ENCODE measurements around the gene TBCA. TPM values are rescaled to one million over a fixed set of nuclear protein-coding genes. Genes with fewer than 3 reads are reported as not detected.
"Not testable (repeated sequence)": the region's sequence is repeated elsewhere in the genome, so short reads cannot be mapped to it uniquely, and the experiment has no call there.

Gene TBCA
- total and polyA plus RNA-seq, 2 donors: 98.8 to 188 TPM

DNA sequence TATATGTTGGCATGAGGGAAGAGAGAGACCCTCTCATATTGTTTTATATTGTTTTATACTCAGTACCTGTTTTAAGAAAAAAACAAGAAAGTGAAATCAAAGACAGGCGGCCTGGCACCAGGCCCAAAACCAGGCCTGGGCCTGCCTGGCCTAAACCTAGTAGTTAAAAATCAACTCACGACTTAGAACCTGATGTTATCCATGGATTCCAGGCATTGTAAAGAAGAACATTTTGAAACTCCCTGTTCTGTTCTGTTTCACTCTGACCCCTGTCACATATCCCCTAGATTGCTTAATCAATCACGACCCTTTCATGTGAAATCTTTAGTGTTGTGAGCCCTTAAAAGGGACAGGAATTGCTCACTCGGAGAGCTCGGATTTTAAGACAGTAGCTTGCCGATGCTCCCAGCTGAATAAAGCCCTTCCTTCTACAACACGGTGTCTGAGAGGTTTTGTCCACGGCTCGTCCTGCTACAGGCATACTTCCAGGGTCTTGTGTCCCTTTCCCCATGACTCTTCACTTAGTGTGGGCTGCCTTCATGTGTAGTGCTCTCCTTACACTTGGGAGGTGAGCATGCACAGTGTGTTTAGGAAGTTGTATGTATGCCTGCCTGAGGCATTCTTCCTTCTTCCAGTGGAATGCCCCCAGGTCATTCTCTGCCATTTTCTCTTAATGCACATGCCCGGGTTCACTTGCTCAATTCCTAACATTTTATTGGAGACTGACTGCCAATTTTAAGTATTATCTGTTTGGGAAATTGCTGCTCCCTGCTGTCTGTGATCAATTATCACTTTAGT lies 17.8 kb downstream of the TBCA start:
- no peak for DNase-seq (ENCODE audit: extremely low spot score)
- no peaks in the 10 kb centered on the region for H3K4me1 ChIP-seq (ENCODE audit: insufficient read depth)

DNA sequence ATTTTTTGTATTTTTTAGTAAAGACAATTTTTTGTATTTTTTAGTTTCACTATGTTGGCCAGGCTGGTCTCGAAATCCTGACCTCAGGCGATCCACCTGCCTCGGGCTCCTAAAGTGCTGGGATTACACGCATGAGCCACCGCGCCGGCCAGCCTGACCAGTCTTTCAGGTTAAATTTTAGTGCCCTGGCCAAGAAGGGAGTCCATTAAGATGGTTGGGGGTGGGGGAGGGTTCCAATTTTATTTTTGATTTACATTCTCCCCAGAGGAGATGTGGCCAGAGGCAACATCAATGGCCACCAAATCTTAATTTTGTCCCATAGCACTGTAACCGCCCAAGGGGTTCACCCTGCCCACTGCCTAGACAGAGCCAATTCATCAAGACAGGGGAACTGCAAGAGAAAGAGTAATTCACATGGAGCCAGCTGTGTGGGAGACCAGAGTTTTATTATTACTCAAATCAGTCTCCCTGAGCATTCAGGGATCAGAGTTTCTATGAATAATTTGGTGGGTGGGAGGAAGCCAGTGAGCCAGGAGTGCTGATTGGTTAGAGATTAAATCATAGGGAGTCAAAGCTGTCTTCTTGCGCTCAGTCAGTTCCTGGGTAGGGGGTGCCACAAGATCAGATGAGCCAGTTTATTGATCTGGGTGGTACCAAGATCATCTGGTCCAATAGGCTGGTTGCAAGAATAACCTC lies 24.7 kb downstream of the TBCA start:
- DNase-seq (ENCODE audit: extremely low spot score): no peak
- 93% methylated on average over 9 of the region's 9 CpGs for WGBS

More for the DNA sequence above, 17.8 kb downstream of the TBCA start:
- H3K27ac ChIP-seq (ENCODE audit: low read depth): no peak overlapping the region
- 88% methylated on average over 10 of the region's 10 CpGs for whole genome bisulfite sequencing
- no peak overlapping the region for H3K4me3 ChIP-seq (ENCODE audit: low read depth, low read length)
- peaks cover 2% of the 10 kb centered on the region for H3K36me3 ChIP-seq (ENCODE audit: insufficient read depth)

DNA sequence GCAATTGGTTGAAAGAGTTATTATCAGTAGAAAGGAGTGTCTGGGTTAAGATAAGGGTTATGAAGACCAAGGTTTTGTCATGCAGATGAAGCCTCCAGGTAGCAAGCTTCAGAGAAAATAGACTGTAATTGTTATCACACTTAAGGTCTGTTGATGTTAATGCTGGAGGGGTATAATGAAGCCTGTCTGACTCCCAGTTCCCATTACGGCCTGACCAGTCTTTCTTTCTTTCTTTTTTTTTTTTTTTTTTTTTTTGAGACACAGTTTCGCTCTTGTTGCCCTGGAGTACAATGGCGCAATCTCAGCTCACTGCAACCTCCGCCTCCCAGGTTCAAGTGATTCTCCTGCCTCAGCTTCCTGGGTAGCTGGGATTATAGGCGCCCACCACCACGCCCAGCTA lies 25.2 kb downstream of the TBCA start:
- WGBS: 87% methylated on average over 6 of the region's 6 CpGs
- H3K4me3 ChIP-seq (ENCODE audit: low read depth, low read length); DNase-seq (ENCODE audit: extremely low spot score); H3K27ac ChIP-seq (ENCODE audit: low read depth); H3K36me3 ChIP-seq (ENCODE audit: insufficient read depth); H3K4me1 ChIP-seq (ENCODE audit: insufficient read depth): not testable (repeated sequence)

More for the DNA sequence above, 24.7 kb downstream of the TBCA start:
- Histone ChIP-seq H3K4me1 (ENCODE audit: insufficient read depth) (no peaks in the 10 kb centered on the region), H3K27ac (ENCODE audit: low read depth) (no peak overlapping the region), H3K4me3 (ENCODE audit: low read depth, low read length) (no peak overlapping the region), H3K36me3 (ENCODE audit: insufficient read depth) (no peaks in the 10 kb centered on the region)

DNA sequence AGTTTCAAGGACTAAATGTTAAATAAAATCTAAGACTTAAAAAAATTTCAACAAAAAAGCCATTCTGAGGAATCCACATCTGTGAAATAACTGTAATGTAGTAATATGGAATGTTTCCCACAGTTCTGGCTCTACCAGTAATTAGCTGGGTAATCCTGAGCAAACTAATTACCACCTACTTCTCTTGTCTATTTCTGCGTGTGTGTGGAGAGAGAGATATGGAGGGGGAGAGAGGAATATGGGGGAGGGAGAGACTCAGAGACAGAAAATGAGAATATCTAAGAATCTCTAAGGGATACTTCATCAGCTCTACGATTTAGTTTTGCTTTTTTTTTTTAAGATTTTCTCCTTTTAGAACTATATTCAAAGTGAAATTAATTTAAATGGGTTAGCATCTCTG lies 28.0 kb downstream of the TBCA start:
- Histone ChIP-seq H3K4me1 (ENCODE audit: insufficient read depth) (no peaks in the 10 kb centered on the region), H3K27ac (ENCODE audit: low read depth) (no peak overlapping the region), H3K4me3 (ENCODE audit: low read depth, low read length) (no peak overlapping the region), H3K36me3 (ENCODE audit: insufficient read depth) (no peaks in the 10 kb centered on the region)
- 75% methylated on average over 2 of the region's 2 CpGs for WGBS
- DNase-seq (ENCODE audit: extremely low spot score): no peak

DNA sequence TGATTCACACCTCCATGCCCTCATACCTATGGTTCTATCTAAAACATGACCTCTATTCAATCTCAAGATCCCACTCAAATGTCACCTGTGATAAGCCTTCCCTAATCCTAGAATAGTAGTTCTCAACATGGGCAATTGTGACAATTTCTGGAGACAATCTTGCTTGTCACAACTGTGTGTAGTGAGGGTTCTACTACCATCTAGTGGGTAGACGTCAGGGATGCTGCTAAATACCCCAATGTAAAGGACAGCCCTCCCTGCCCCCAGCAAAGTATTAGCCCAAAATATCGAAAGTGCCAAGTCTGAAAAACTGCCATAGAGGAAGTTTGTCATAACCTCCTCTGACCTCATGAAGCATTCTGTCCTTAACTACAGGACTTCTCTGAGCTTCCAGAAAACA lies 32.0 kb downstream of the TBCA start:
- whole genome bisulfite sequencing: 49% methylated on average over 2 of the region's 2 CpGs
- no peak overlapping the region for H3K4me3 ChIP-seq (ENCODE audit: low read depth, low read length)
- DNase-seq (ENCODE audit: extremely low spot score): no peak
- H3K4me1 ChIP-seq (ENCODE audit: insufficient read depth): no peaks in the 10 kb centered on the region
- no peak overlapping the region for H3K27ac ChIP-seq (ENCODE audit: low read depth)
- H3K36me3 ChIP-seq (ENCODE audit: insufficient read depth): no peaks in the 10 kb centered on the region

DNA sequence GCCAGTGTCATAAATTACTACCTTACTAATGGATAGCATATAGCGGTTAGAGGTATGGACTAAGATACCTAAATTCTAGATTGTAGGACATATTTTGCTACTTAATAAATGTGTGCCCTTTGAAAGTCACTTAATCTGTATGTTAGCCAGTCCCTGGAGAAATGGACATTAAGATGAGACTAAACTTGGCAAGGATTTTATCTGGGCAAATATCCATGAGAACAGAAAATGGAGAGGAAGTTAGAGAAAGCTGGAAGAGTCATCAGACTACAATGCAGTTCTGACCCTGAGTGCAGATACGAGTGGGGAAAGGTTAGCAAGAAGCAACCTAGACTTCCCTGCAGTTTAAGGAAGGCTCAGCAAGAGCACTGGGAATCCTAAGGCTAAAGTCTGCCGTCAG lies 33.0 kb downstream of the TBCA start:
- H3K4me3 ChIP-seq (ENCODE audit: low read depth, low read length): no peak overlapping the region
- WGBS: 78% methylated on average over 3 of the region's 3 CpGs
- no peaks in the 10 kb centered on the region for H3K36me3 ChIP-seq (ENCODE audit: insufficient read depth)
- no peak for DNase-seq (ENCODE audit: extremely low spot score)
- H3K27ac ChIP-seq (ENCODE audit: low read depth): no peak overlapping the region
- H3K4me1 ChIP-seq (ENCODE audit: insufficient read depth): no peaks in the 10 kb centered on the region

DNA sequence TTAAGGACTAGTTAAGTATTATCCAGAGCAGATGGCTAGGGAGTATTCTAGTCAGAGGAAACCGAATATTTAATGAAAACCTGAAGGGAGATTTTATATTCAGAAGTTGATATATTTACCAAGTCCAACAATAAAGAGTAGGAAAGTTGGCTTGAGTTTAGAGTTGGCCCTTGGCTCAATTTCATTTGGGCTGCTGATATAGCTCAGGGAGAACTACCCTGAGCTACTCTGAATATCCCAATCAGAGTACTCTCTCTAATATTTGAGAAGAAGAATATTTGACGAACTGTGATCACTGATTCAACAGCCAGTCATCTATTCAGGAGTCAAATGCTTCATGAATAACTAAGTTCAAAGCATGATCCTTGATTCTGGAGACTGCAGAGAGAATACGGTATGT lies 34.5 kb downstream of the TBCA start:
- H3K4me3 ChIP-seq (ENCODE audit: low read depth, low read length): no peak overlapping the region
- H3K36me3 ChIP-seq (ENCODE audit: insufficient read depth): no peaks in the 10 kb centered on the region
- no peaks in the 10 kb centered on the region for H3K4me1 ChIP-seq (ENCODE audit: insufficient read depth)
- no peak overlapping the region for H3K27ac ChIP-seq (ENCODE audit: low read depth)
- 89% methylated on average over 3 of the region's 3 CpGs for WGBS
- no peak for DNase-seq (ENCODE audit: extremely low spot score)

DNA sequence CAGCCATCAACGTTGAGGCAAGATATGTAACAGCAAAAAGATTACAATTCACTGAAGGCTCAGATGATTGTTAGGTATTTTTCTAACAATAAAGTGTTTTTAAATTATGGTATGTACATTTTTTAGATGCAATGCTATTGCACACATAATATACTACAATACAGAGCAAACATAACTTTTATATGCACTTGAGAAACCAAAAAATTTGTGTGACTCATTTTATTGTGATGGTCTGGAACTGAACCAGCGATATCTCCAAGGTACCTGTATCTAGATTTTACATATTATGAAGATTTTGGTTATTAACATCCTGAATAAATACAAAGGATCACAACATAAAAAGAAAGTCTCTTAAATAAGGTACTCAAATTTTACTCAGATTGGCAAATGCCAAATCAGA lies 41.3 kb downstream of the TBCA start:
- DNase-seq (ENCODE audit: extremely low spot score): no peak

DNA sequence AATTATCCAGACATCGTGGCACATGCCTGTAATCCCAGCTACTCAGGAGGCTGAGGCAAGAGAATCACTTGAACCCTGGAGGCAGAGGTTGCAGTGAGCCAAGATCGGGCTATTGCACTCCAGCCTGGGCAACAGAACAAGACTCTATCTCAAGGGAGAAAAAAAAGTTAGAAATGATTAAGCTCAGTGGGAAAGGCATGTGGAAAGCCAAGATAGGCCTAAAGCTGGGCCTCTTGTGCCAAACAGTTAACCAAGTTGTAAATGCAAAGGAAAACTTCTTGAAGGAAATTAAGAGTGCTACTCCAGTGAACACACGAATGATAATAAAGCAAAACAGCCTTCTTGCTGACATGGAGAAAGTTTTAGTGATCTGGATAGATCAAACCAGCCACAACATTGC lies 43.0 kb downstream of the TBCA start:
- WGBS: 80% methylated on average over 3 of the region's 3 CpGs
- H3K36me3 ChIP-seq (ENCODE audit: insufficient read depth): no peaks in the 10 kb centered on the region
- no peak for DNase-seq (ENCODE audit: extremely low spot score)
- H3K4me1 ChIP-seq (ENCODE audit: insufficient read depth): no peaks in the 10 kb centered on the region
- no peak overlapping the region for H3K4me3 ChIP-seq (ENCODE audit: low read depth, low read length)
- no peak overlapping the region for H3K27ac ChIP-seq (ENCODE audit: low read depth)

More for the DNA sequence above, 41.3 kb downstream of the TBCA start:
- H3K4me1 ChIP-seq (ENCODE audit: insufficient read depth): no peaks in the 10 kb centered on the region
- H3K36me3 ChIP-seq (ENCODE audit: insufficient read depth): no peaks in the 10 kb centered on the region
- 98% methylated on average over 2 of the region's 2 CpGs for WGBS
- H3K27ac ChIP-seq (ENCODE audit: low read depth): no peak overlapping the region
- H3K4me3 ChIP-seq (ENCODE audit: low read depth, low read length): no peak overlapping the region

DNA sequence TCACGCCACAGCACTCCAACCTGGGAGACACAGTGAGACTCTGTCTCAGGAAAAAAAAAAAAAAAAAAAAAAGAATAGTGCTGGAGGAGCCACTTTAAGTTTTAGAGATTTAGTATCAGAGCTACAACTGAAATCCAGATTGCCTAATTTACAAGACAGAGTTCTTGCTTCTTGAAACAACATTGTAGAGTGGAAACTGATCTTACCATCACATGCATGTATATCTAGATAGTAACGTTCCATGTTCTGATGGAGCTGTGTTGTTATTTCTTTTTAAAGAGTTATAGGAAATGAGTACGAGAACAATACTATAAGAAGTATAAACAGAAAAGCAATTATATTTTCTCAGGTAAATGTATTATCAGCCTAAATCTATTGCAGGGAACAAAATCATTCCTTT lies 48.9 kb downstream of the TBCA start:
- no peak for DNase-seq (ENCODE audit: extremely low spot score)
- H3K4me1 ChIP-seq (ENCODE audit: insufficient read depth): no peaks in the 10 kb centered on the region
- H3K27ac ChIP-seq (ENCODE audit: low read depth): no peak overlapping the region
- no peaks in the 10 kb centered on the region for H3K36me3 ChIP-seq (ENCODE audit: insufficient read depth)
- no peak overlapping the region for H3K4me3 ChIP-seq (ENCODE audit: low read depth, low read length)
- 73% methylated on average over 3 of the region's 3 CpGs for WGBS

DNA sequence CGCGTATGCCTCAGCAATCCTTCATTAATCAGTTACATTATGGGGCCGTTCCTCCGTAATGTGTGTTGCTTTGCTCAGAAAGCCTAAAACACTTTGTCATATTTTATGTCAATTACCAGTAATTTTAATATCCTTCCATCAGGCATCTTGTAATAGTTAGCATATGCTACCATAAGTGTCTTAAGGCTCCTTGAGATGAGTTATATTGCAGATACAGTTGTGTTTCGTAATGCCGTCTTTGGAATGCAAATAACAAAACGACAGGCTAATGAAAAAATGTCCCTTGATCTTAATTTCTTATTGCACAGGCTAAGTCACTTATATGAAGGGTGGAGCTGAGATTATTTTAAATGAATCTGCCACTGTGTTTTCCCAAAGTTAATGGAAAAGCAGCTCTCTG lies 50.5 kb downstream of the TBCA start:
- no peak for DNase-seq (ENCODE audit: extremely low spot score)
- Histone ChIP-seq H3K36me3 (ENCODE audit: insufficient read depth) (no peaks in the 10 kb centered on the region), H3K27ac (ENCODE audit: low read depth) (no peak overlapping the region), H3K4me3 (ENCODE audit: low read depth, low read length) (no peak overlapping the region), H3K4me1 (ENCODE audit: insufficient read depth) (no peaks in the 10 kb centered on the region)
- 88% methylated on average over 7 of the region's 7 CpGs for WGBS

DNA sequence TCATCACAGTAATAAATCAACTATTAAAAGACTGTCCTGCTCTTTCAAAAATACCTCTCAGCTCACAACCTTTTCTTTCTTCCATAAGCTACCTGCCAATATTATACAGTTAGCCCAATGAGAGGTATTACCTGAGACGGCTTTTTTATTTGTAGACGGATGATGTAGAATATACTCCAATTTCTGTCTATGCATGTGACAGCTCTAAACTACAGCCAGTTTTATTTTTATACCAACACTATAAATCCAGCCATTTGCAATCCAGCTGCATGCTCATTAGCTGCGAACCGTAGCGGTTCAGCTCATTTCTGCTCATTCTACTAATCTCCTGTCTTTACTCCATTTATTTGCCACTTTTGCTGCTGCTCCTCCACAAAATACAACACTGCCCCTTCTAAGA lies 51.2 kb downstream of the TBCA start:
- no peak for DNase-seq (ENCODE audit: extremely low spot score)
- Histone ChIP-seq H3K4me3 (ENCODE audit: low read depth, low read length) (no peak overlapping the region), H3K4me1 (ENCODE audit: insufficient read depth) (no peaks in the 10 kb centered on the region), H3K27ac (ENCODE audit: low read depth) (no peak overlapping the region), H3K36me3 (ENCODE audit: insufficient read depth) (no peaks in the 10 kb centered on the region)
- WGBS: 85% methylated on average over 5 of the region's 5 CpGs

DNA sequence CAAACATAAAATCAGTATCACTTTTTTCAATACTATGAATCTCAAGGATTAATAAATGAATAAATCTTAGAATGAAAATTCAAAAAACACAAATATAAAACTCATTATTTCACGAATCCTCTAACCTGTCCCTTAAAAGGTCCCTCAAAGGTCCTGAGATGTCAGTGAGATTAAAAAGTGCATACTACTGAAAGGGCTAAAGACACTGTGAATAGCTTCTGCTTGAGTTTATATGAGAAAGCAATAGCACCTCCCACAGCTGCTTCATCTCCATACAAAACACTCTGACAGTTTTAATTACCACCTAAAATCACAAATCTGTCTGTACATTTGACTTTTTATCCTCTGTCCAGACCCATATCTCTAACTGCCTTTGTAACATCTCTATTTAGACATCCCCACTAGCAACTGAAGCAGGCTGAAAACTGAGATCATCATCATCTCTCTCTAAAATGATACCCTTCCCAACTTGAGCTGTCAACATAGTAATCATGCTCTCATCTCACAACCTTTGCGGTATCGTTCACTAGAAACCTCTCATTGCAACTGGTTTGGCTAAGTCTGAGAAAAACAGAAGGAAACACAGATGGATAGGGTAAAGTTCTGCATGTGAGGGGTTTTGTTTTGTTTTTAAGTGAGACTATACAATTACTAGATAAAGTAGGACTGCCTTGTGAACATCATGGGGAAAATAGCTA lies 56.3 kb downstream of the TBCA start:
- H3K4me1 ChIP-seq (ENCODE audit: insufficient read depth): no peaks in the 10 kb centered on the region
- no peak overlapping the region for H3K4me3 ChIP-seq (ENCODE audit: low read depth, low read length)
- no peaks in the 10 kb centered on the region for H3K36me3 ChIP-seq (ENCODE audit: insufficient read depth)
- no peak overlapping the region for H3K27ac ChIP-seq (ENCODE audit: low read depth)
- WGBS: 92% methylated on average over 3 of the region's 3 CpGs
- no peak for DNase-seq (ENCODE audit: extremely low spot score)

Data from urinary bladder (tissue), 4 donors.